OCI-LY1 (cell line): Measurements from ENCODE around the gene TMEM132A.

Source experiments
- CTCF ChIP-seq: fragments of 200-600 bp; sonication (generic), shearing (Covaris generic); IDR thresholded peaks from 2 replicates; pipeline ENCODE4 v1.5.1; 2017; ENCODE audit warnings: mild to moderate bottlenecking, antibody characterized with exemption, low read length, moderate library complexity, mixed read lengths
- EZH2 ChIP-seq: fragments of 200-600 bp; sonication (generic), shearing (Covaris generic); IDR thresholded peaks from 2 replicates; pipeline ENCODE4 v1.8.0; 2017; ENCODE audit warnings: borderline replicate concordance, mixed run types, mild to moderate bottlenecking, antibody characterized with exemption, low read length, moderate library complexity, mixed read lengths

DNA sequence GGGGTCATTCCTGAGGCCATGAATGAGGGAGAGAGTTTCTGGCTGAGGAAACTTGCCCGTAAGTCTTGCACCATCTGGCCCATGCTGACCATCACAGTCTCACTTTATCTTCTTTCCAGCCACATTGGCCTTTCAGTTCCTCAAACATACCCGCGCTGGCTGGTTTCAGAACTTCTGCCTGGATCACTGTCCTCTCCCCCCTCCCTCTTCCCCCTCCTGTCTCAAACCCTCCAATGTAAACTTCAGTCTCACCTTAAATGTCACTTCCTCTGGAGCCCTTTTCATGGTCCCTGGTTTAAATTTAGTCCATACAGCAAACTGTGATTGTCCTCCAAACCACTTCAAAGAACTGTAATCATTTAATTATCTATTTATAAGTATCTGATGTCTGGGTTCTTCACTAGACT lies 14.0 kb upstream of the TMEM132A start:
- TF ChIP-seq EZH2 (no peak), CTCF (no peak)
